ENCODE measurements around the gene RANBP2.

The RANBP2 gene

DNA sequence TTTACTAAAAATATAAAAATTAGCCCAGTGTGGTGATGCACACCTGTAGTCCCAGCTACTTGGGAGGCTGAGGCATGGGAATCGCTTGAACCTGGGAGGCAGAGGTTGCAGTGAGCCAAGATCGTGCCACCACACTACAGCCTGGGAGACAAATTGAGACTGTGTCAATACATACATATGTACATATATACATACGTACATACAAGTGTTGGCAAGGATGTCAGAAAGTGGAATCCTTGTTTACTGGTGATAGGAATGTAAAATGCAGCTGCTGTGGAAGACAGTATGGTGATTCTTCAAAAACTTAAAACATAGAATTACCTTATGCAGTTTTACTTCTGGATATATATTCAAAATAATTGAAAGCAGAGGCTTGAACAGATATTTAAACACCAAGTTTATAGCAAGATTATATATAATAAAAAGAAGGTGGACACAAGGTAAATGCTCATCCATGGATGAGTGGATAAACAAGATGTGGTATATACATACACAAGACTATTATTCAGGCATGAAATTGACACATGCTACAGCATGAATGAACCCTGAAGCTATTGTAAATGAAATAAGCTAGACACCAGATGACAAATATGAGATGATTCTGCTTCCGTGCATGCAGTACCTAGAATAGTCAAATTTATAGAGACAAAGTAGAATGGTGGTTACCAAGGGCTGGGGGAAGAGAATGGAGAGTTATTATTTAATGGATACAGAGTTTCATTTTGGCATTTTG lies 110.5 kb downstream of the RANBP2 start:
- Histone ChIP-seq H3K4me3 (ENCODE audit: low read depth in 1 of 2, low read length in 2 of 2) (no peak overlapping the region), H3K36me3 (ENCODE audit: control insufficient read depth in 1 of 2, insufficient read depth in 2 of 2, low read length in 2 of 2) (no peaks in the 10 kb centered on the region), H3K9me3 (ENCODE audit: control insufficient read depth in 1 of 2, low read length in 2 of 2) (no peaks in the 10 kb centered on the region), H3K4me1 (ENCODE audit: control insufficient read depth in 1 of 2, insufficient read depth in 2 of 2, low read length in 2 of 2) (no peaks in the 10 kb centered on the region), H3K27me3 (ENCODE audit: control insufficient read depth in 1 of 2, insufficient read depth in 2 of 2, low read length in 2 of 2) (no peaks in the 10 kb centered on the region), H3K9ac (ENCODE audit: low read depth in 1 of 2, low read length in 2 of 2) (no peak overlapping the region), H3K27ac (ENCODE audit: low read depth, low read length) (no peak overlapping the region)

DNA sequence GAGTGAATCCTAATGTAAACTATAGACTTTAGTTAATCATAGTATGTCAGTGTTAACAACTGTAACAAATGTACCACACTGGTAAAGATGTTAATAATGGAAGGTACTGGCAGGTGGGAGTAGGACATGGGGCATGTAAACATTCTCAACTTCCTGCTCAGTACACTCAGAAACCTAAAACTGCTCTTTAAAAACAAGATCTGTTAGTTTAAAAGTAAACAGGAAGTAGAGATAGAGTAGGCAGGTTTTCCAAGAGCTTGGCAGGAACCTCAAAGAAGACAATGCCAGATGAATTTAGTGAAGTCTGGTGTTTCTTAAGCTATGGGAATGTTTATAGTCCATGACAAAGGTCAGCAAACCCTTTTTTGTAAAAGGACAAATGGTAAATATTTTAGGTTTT lies 113.9 kb downstream of the RANBP2 start:
- H3K9me3 ChIP-seq (ENCODE audit: control insufficient read depth in 1 of 2, low read length in 2 of 2), result peaks cover 0 to 6% of the 10 kb centered on the region in 2 donors
- no peak overlapping the region for H3K4me3 ChIP-seq (ENCODE audit: low read depth in 1 of 2, low read length in 2 of 2)
- no peaks in the 10 kb centered on the region for H3K27me3 ChIP-seq (ENCODE audit: control insufficient read depth in 1 of 2, insufficient read depth in 2 of 2, low read length in 2 of 2)
- no peaks in the 10 kb centered on the region for H3K36me3 ChIP-seq (ENCODE audit: control insufficient read depth in 1 of 2, insufficient read depth in 2 of 2, low read length in 2 of 2)
- H3K27ac ChIP-seq (ENCODE audit: low read depth, low read length), result no peak overlapping the region
- H3K9ac ChIP-seq (ENCODE audit: low read depth in 1 of 2, low read length in 2 of 2), result no peak overlapping the region
- no peaks in the 10 kb centered on the region for H3K4me1 ChIP-seq (ENCODE audit: control insufficient read depth in 1 of 2, insufficient read depth in 2 of 2, low read length in 2 of 2)

DNA sequence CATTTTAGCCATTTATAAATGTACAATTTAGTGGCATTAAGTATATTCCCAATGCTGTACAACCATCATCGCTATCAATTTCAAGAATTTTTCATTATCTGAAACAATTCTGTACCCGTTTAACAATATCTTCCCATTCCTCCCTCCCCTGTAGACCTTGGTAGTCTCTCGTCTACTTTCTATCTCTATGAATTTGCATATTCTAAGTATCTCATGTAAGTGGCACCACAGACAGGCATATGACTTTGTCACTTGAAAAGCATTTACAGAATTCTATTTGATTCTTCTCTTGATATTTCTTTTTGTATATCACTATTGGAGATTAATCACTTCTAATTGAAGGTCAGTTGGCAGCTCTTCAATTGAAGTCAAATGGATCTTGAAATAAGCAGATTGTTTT lies 115.3 kb downstream of the RANBP2 start:
- H3K4me3 ChIP-seq (ENCODE audit: low read depth in 1 of 2, low read length in 2 of 2), result no peak overlapping the region
- no peak overlapping the region for H3K9ac ChIP-seq (ENCODE audit: low read depth in 1 of 2, low read length in 2 of 2)
- H3K9me3 ChIP-seq (ENCODE audit: control insufficient read depth in 1 of 2, low read length in 2 of 2), result peaks cover 1 to 12% of the 10 kb centered on the region in 2 donors
- H3K27me3 ChIP-seq (ENCODE audit: control insufficient read depth in 1 of 2, insufficient read depth in 2 of 2, low read length in 2 of 2), result no peaks in the 10 kb centered on the region
- H3K4me1 ChIP-seq (ENCODE audit: control insufficient read depth in 1 of 2, insufficient read depth in 2 of 2, low read length in 2 of 2), result no peaks in the 10 kb centered on the region
- no peak overlapping the region for H3K27ac ChIP-seq (ENCODE audit: low read depth, low read length)
- no peaks in the 10 kb centered on the region for H3K36me3 ChIP-seq (ENCODE audit: control insufficient read depth in 1 of 2, insufficient read depth in 2 of 2, low read length in 2 of 2)

DNA sequence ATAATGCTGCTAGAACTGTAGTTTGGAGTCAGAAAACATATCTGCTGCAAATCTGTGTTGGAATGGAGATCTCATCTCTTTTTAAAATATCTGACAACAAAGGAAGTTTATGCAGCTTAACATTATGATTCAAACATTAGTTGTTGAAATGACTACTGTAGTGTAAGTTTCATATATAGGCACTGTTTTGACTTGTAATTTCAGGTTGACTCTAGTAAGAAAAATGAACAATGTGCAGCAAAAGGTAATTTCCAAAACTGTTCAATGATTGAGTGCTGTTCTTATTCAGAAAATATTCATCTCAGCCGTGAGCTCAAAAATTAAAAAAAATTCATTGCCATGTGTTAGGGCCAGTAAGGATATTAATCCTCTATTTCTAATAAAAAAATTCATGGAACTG lies 115.8 kb downstream of the RANBP2 start:
- no peaks in the 10 kb centered on the region for H3K4me1 ChIP-seq (ENCODE audit: control insufficient read depth in 1 of 2, insufficient read depth in 2 of 2, low read length in 2 of 2)
- H3K27me3 ChIP-seq (ENCODE audit: control insufficient read depth in 1 of 2, insufficient read depth in 2 of 2, low read length in 2 of 2), result no peaks in the 10 kb centered on the region
- H3K9ac ChIP-seq (ENCODE audit: low read depth in 1 of 2, low read length in 2 of 2), result no peak overlapping the region
- H3K4me3 ChIP-seq (ENCODE audit: low read depth in 1 of 2, low read length in 2 of 2), result no peak overlapping the region
- H3K9me3 ChIP-seq (ENCODE audit: control insufficient read depth in 1 of 2, low read length in 2 of 2), result peaks cover 4 to 12% of the 10 kb centered on the region in 2 donors
- H3K36me3 ChIP-seq (ENCODE audit: control insufficient read depth in 1 of 2, insufficient read depth in 2 of 2, low read length in 2 of 2), result no peaks in the 10 kb centered on the region
- no peak overlapping the region for H3K27ac ChIP-seq (ENCODE audit: low read depth, low read length)

All from duodenal mucosa (tissue), 2 donors.